CD14-positive monocyte (primary cell): ENCODE results near the gene RBM4B. TPM values are rescaled to one million over a fixed set of nuclear protein-coding genes. Genes with fewer than 3 reads are reported as not detected.
A peak's percentile ranks its signal among the peaks of the same experiment; 100 is the strongest.

Experiments used
- DNase-seq, 3 donors: peaks; one replicate each; pipeline ENCODE4 v3.0.0-alpha.2; 2011 to 2022
- H2AFZ ChIP-seq: 2 replicates; pipeline ENCODE4 v1.6.0; 2012; ENCODE audit warnings: mild to moderate bottlenecking, low read depth, low read length, inconsistent platforms; ENCODE audit not compliant: insufficient read depth, poor library complexity, severe bottlenecking
- H3K27ac ChIP-seq, 2 donors: 1 replicate in 1 of 2; 2 replicates in 1 of 2; pipeline ENCODE4 v1.5.1; 2012 to 2013; ENCODE audit warnings: low read length in 2 of 2, control low read depth in 1 of 2, inconsistent platforms in 1 of 2, low read depth in 1 of 2, mild to moderate bottlenecking in 1 of 2
- H3K27me3 ChIP-seq, 2 donors: one replicate each; pipeline versions ENCODE4 v1.6.0 to v1.6.1; 2011 to 2013; ENCODE audit warnings: low read length in 2 of 2; ENCODE audit not compliant: control insufficient read depth in 2 of 2, insufficient read depth in 2 of 2
- H3K36me3 ChIP-seq, 2 donors: replicated peaks in 1 of 2; 1 replicate in 1 of 2; 2 replicates in 1 of 2; pipeline versions ENCODE4 v1.5.1 to v1.6.1; 2012 to 2013; ENCODE audit warnings: low read length in 2 of 2, control low read depth in 1 of 2, inconsistent platforms in 1 of 2, mild to moderate bottlenecking in 1 of 2; ENCODE audit not compliant: insufficient read depth in 2 of 2, control insufficient read depth in 1 of 2
- H3K4me1 ChIP-seq, 2 donors: 1 replicate in 1 of 2; 2 replicates in 1 of 2; pipeline versions ENCODE4 v1.5.1 to v1.6.1; 2012 to 2013; ENCODE audit warnings: low read length in 2 of 2, control low read depth in 1 of 2, inconsistent platforms in 1 of 2, mild to moderate bottlenecking in 1 of 2, moderate library complexity in 1 of 2; ENCODE audit not compliant: insufficient read depth in 2 of 2, control insufficient read depth in 1 of 2
- H3K4me2 ChIP-seq: replicated peaks from 2 replicates; pipeline ENCODE3; 2012; ENCODE audit warnings: low read length, moderate library complexity, mild to moderate bottlenecking; ENCODE audit not compliant: poor library complexity, severe bottlenecking; ENCODE audit errors: extremely low read depth
- H3K4me3 ChIP-seq, 3 experiments: fragments of 200-600 bp in 1 of 3; sonication (generic) in 1 of 3; replicated peaks in 1 of 3; 1 replicate in 2 of 3; 2 replicates in 1 of 3; pipeline ENCODE4 v1.5.1; 2011 to 2013; ENCODE audit warnings: low read length in 3 of 3, mild to moderate bottlenecking in 3 of 3, control low read depth in 2 of 3, low read depth in 2 of 3, inconsistent platforms in 1 of 3, moderate library complexity in 1 of 3
- H3K79me2 ChIP-seq: 2 replicates; pipeline ENCODE4 v1.6.0; 2012; ENCODE audit warnings: mild to moderate bottlenecking, control low read depth, inconsistent platforms, low read length, moderate library complexity; ENCODE audit not compliant: insufficient read depth
- H3K9ac ChIP-seq: 2 replicates; pipeline ENCODE4 v1.6.0; 2017; ENCODE audit warnings: low read length, mild to moderate bottlenecking; ENCODE audit not compliant: insufficient read depth, poor library complexity, severe bottlenecking
- H3K9me3 ChIP-seq, 2 donors: replicated peaks in 1 of 2; 1 replicate in 1 of 2; 2 replicates in 1 of 2; pipeline versions ENCODE4 v1.5.1 to v1.6.1; 2012 to 2013; ENCODE audit warnings: low read length in 2 of 2, control low read depth in 1 of 2; ENCODE audit not compliant: control insufficient read depth in 1 of 2, insufficient read depth in 1 of 2
- H4K20me1 ChIP-seq: 2 replicates; pipeline ENCODE4 v1.6.0; 2012; ENCODE audit warnings: mild to moderate bottlenecking, low read length, control low read depth, moderate library complexity; ENCODE audit not compliant: insufficient read depth
- H3K27ac Mint-ChIP-seq, 7 donors: one replicate each; pipeline ENCODE4 v1.8.0; 2020; ENCODE audit warnings: mild to moderate bottlenecking in 7 of 7, mixed read lengths in 7 of 7, moderate library complexity in 6 of 7, inconsistent platforms in 2 of 7
- H3K27me3 Mint-ChIP-seq, 3 donors: one replicate each; pipeline ENCODE4 v1.8.0; 2021 to 2022; ENCODE audit warnings: low read depth in 3 of 3, mild to moderate bottlenecking in 3 of 3, mixed read lengths in 3 of 3, moderate library complexity in 3 of 3, inconsistent platforms in 1 of 3
- H3K36me3 Mint-ChIP-seq, 2 donors: one replicate each; pipeline ENCODE4 v1.8.0; 2020; ENCODE audit warnings: mixed read lengths in 2 of 2, inconsistent platforms in 1 of 2, mild to moderate bottlenecking in 1 of 2
- H3K4me1 Mint-ChIP-seq: one replicate; pipeline ENCODE4 v1.8.0; 2020; ENCODE audit warnings: mild to moderate bottlenecking, mixed read lengths
- H3K4me3 Mint-ChIP-seq, 2 donors: one replicate each; pipeline ENCODE4 v1.8.0; 2020; ENCODE audit warnings: mild to moderate bottlenecking in 2 of 2, mixed read lengths in 2 of 2, moderate library complexity in 1 of 2
- H3K9me3 Mint-ChIP-seq, 7 donors: one replicate each; pipeline ENCODE4 v1.8.0; 2020 to 2022; ENCODE audit warnings: mixed read lengths in 7 of 7, mild to moderate bottlenecking in 6 of 7, moderate library complexity in 6 of 7, inconsistent platforms in 2 of 7
- CTCF ChIP-seq: fragments of 200-600 bp; IDR thresholded peaks from one replicate; pipeline ENCODE4 v1.8.0; 2022; ENCODE audit warnings: antibody characterized with exemption, mild to moderate bottlenecking
- WGBS: methylation state at CpG from one replicate; pipeline ENCODE4 v1.1.5; 2013; ENCODE audit warnings: missing lambda C conversion rate; ENCODE audit not compliant: insufficient coverage; 5-methylcytosine and 5-hydroxymethylcytosine counted together
- intact Hi-C, 2 donors: fragments of 100-400 bp; cut with micrococcal nuclease; formaldehyde crosslinking; loops; one replicate each; pipeline versions ENCODE4 v1.15.0 to v1.15.1; 2023
- polyA plus RNA-seq, 3 donors: library from polyadenylated mRNA; depleted of rRNA in 1 of 3; unstranded in 2 of 3; stranded (reverse) in 1 of 3; fragments of 300-500 nt in 2 of 3; fragments of >200 nt in 1 of 3; fragmentation: Illumina TruSeq in 2 of 3; gene quantifications; 1 replicate in 2 of 3; 2 replicates in 1 of 3; pipeline ENCODE4 v1.2.3, GENCODE V29; 2012 to 2021

RBM4B gene
- polyA plus RNA-seq, 3 donors: 7.8 to 14.3 (median 11.2) TPM

GRCh38 chr11:66680966-66681645 is 3.4 kb upstream of the RBM4B start:
- Histone ChIP-seq H3K27ac (no peak overlapping the region), H3K27me3 (no peaks in the 10 kb centered on the region), H3K4me2 (no peak overlapping the region), H3K79me2 (peaks cover 14% of the 10 kb centered on the region), H3K9ac (no peak overlapping the region), H3K9me3 (no peaks in the 10 kb centered on the region), H3K4me1 (peaks cover 15 to 16% of the 10 kb centered on the region in 2 donors), H3K4me3 (no peak overlapping the region), H3K36me3 (no peaks in the 10 kb centered on the region), H2AFZ (no peak overlapping the region), H4K20me1 (no peaks in the 10 kb centered on the region)
- no peak for TF ChIP-seq CTCF
- Mint-ChIP-seq H3K27me3 (peaks cover 0 to 3% (median 0%) of the 10 kb centered on the region in 3 donors), H3K4me1 (peaks cover 16% of the 10 kb centered on the region), H3K36me3 (no peaks in the 10 kb centered on the region), H3K27ac (no peak overlapping the region), H3K9me3 (no peaks in the 10 kb centered on the region), H3K4me3 (no peak overlapping the region)
- intact Hi-C loops: no loop called here
- 92% methylated on average over 4 of the region's 7 CpGs for WGBS
- DNase-seq: no peak

- no peak for DNase-seq
- intact Hi-C loops: loop anchor here (5.0 to 10.0 kb wide), 4 partner anchors 40 to 242 kb away; partner anchors contain the start of genes CCDC87 (in 1 of the 2), CCS (in 1 of the 2), MRPL11 (in 1 of the 2) and RBM4 (in 1 of the 2)
- TF ChIP-seq CTCF: no peak
- H3K4me1 ChIP-seq: peaks cover 18 to 26% of the 10 kb centered on the region in 2 donors
- peaks cover 27% of the 10 kb centered on the region for H3K4me1 Mint-ChIP-seq
- H3K27ac ChIP-seq: peak overlapping the region; percentile 74 to 93
- peaks cover 53% of the 10 kb centered on the region for H3K79me2 ChIP-seq
- peaks cover 0 to 6% of the 10 kb centered on the region in 2 donors for H3K36me3 Mint-ChIP-seq
- H2AFZ ChIP-seq: peak overlapping the region; percentile 92
- H4K20me1 ChIP-seq: peaks cover 4% of the 10 kb centered on the region
- H3K9me3 ChIP-seq: no peaks in the 10 kb centered on the region
- peaks cover 0 to 3% (median 0%) of the 10 kb centered on the region in 3 donors for H3K27me3 Mint-ChIP-seq
- 11% methylated on average over 15 of the region's 27 CpGs for WGBS
- peak overlapping the region; percentile 94 for H3K9ac ChIP-seq
- H3K27ac Mint-ChIP-seq: peak overlapping the region; percentile 95 to 98 (median 97)
- peak overlapping the region; percentile 99 for H3K4me2 ChIP-seq
- peak overlapping the region; percentile 74 to 85 (median 79) for H3K4me3 ChIP-seq
- H3K4me3 Mint-ChIP-seq: peak overlapping the region; percentile 89 to 95
- H3K36me3 ChIP-seq: no peaks in the 10 kb centered on the region
- no peaks in the 10 kb centered on the region for H3K9me3 Mint-ChIP-seq
- H3K27me3 ChIP-seq: no peaks in the 10 kb centered on the region
Measured at GRCh38 chr11:66676931-66677598, 622 bp downstream of the RBM4B start.
